ENCODE measurements around the gene DPM2.
A peak's percentile ranks its signal among the peaks of the same experiment; 100 is the strongest.

The DPM2 gene

DNA sequence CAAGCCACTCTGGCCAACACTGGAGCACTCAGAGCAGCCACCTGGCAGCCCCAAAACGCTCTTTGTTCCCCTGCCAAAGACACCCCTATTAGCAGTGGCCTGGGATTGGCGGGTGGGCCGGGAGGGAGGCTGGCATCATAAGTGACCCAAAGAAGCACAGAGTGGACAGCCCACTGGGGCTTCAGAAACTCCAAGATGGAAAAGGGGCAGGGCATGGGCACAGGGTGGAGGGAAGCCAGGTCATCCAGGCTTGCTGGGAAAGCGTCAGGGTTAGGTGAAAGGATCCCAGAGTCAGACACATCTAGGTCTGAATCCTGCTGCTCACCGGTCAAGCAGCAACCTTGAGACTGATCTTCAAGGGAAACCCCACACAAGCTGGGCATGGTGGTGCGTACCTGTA, 28.3 kb upstream of the DPM2 start:
- peaks cover 72% of the 10 kb centered on the region for H4K20me1 ChIP-seq (ENCODE audit: control insufficient read depth, insufficient read depth, low read depth, low read length)
- H3K27me3 ChIP-seq (ENCODE audit: control insufficient read depth, low read length), result no peaks in the 10 kb centered on the region
- no peak for TF ChIP-seq CTCF (IDR thresholded peaks at IDR 0.05; ENCODE audit: low read depth, low read length, poor library complexity, severe bottlenecking)
- no peak for TF ChIP-seq EZH2phosphoT487 (IDR thresholded peaks at IDR 0.05; ENCODE audit: borderline replicate concordance, low read length)
- H3F3A ChIP-seq (ENCODE audit: control insufficient read depth, insufficient read depth), result no peaks in the 10 kb centered on the region
- no peaks in the 10 kb centered on the region for H3K9me2 ChIP-seq (replicated peaks; ENCODE audit: control insufficient read depth, low read length)
- H3K27ac ChIP-seq (ENCODE audit: low read depth, low read length), result peak overlapping the region; percentile 35
- H3K4me3 ChIP-seq (ENCODE audit: low read length), result no peak overlapping the region
- H3K4me2 ChIP-seq (ENCODE audit: low read length), result peak overlapping the region; percentile 92
- H3K4me1 ChIP-seq (ENCODE audit: control insufficient read depth, low read length), result peaks cover 97% of the 10 kb centered on the region
- H3K36me3 ChIP-seq (ENCODE audit: control insufficient read depth, low read length), result peaks cover 79% of the 10 kb centered on the region
- H3K9me3 ChIP-seq (ENCODE audit: control insufficient read depth, insufficient read depth, low read length), result no peaks in the 10 kb centered on the region
- peaks cover 100% of the 10 kb centered on the region for H3K79me2 ChIP-seq (ENCODE audit: control insufficient read depth, low read length)

DNA sequence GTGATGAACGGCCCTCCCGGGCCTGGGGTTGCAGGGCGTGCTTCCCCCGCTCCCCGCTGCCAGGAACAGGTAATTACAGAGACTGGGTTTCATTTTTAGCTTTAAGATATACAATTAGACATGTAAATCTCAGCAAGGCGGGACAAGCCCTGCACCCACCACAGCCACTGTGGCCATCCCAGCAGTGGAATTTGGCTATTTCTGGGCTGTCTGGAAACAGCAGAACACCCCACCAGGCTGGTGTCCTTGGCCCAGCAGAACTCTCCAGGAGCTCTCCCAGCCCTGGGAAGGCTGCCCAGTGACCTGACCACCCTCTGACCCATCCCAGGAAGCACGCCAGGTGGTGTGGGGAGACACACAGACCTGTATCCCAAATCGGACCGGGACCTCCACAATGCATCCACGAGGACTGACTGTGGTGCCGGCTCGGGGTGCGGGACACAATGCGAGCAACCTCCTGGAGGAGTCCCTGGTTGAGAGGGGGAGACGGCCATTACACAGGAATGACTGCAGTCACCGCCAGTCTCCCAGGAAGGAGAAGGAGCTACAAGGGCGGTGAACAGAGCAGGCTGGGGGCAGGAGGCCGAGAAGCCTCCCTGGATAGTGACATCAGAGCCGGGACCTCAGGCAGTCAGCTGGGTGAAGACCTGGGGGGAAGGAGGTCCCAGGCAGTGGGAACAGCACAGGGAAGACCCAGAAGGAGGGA, 25.9 kb upstream of the DPM2 start:
- Histone ChIP-seq H3K9me3 (ENCODE audit: control insufficient read depth, insufficient read depth, low read length) (no peaks in the 10 kb centered on the region), H3K9me2 (replicated peaks; ENCODE audit: control insufficient read depth, low read length) (no peaks in the 10 kb centered on the region), H4K20me1 (ENCODE audit: control insufficient read depth, insufficient read depth, low read depth, low read length) (peaks cover 62% of the 10 kb centered on the region), H3K79me2 (ENCODE audit: control insufficient read depth, low read length) (peaks cover 100% of the 10 kb centered on the region), H3K4me2 (ENCODE audit: low read length) (peak overlapping the region; percentile 14; the same call in 1 of the 2 replicates), H3F3A (ENCODE audit: control insufficient read depth, insufficient read depth) (no peaks in the 10 kb centered on the region; the same call in 1 of the 2 replicates), H3K36me3 (ENCODE audit: control insufficient read depth, low read length) (peaks cover 71% of the 10 kb centered on the region), H3K4me3 (ENCODE audit: low read length) (no peak overlapping the region), H3K27me3 (ENCODE audit: control insufficient read depth, low read length) (no peaks in the 10 kb centered on the region), H3K27ac (ENCODE audit: low read depth, low read length) (no peak overlapping the region), H3K4me1 (ENCODE audit: control insufficient read depth, low read length) (peaks cover 97% of the 10 kb centered on the region)
- TF ChIP-seq EZH2phosphoT487 (IDR thresholded peaks at IDR 0.05; ENCODE audit: borderline replicate concordance, low read length) (no peak), CTCF (IDR thresholded peaks at IDR 0.05; ENCODE audit: low read depth, low read length, poor library complexity, severe bottlenecking) (no peak)

DNA sequence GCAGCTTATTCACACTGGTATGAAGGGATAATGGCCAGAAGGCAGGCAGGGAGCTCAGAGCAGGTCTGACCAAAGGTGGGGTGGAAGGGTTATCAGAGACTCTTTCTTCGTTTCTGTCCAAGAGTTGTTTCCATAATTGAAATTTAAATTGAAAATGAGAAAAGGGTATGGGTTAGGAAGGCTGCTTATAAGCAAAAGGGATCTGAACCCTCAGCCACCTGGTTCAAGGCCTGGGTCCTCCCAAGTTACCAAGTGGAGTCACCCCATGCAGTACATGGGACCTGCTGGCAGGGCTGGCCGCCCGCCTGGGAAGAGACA, 25.3 kb upstream of the DPM2 start:
- H3K4me2 ChIP-seq (ENCODE audit: low read length), result no peak overlapping the region; the same call in 1 of the 2 replicates
- peaks cover 66% of the 10 kb centered on the region for H3K36me3 ChIP-seq (ENCODE audit: control insufficient read depth, low read length)
- H3K4me3 ChIP-seq (ENCODE audit: low read length), result no peak overlapping the region
- TF ChIP-seq EZH2phosphoT487 (IDR thresholded peaks at IDR 0.05; ENCODE audit: borderline replicate concordance, low read length) (no peak), CTCF (IDR thresholded peaks at IDR 0.05; ENCODE audit: low read depth, low read length, poor library complexity, severe bottlenecking) (no peak)
- no peaks in the 10 kb centered on the region for H3K9me2 ChIP-seq (replicated peaks; ENCODE audit: control insufficient read depth, low read length)
- H3K4me1 ChIP-seq (ENCODE audit: control insufficient read depth, low read length), result peaks cover 96% of the 10 kb centered on the region
- peaks cover 60% of the 10 kb centered on the region for H4K20me1 ChIP-seq (ENCODE audit: control insufficient read depth, insufficient read depth, low read depth, low read length)
- H3K27ac ChIP-seq (ENCODE audit: low read depth, low read length), result no peak overlapping the region
- H3F3A ChIP-seq (ENCODE audit: control insufficient read depth, insufficient read depth), result no peaks in the 10 kb centered on the region; the same call in 1 of the 2 replicates
- peaks cover 100% of the 10 kb centered on the region for H3K79me2 ChIP-seq (ENCODE audit: control insufficient read depth, low read length)
- no peaks in the 10 kb centered on the region for H3K27me3 ChIP-seq (ENCODE audit: control insufficient read depth, low read length)
- no peaks in the 10 kb centered on the region for H3K9me3 ChIP-seq (ENCODE audit: control insufficient read depth, insufficient read depth, low read length)

All from DOHH2 (cell line).